Mesodermal cell (in vitro differentiated cells): ENCODE measurements around the gene MACROD2.

Source experiments
- H3K27ac ChIP-seq: 2 replicates; pipeline ENCODE4 v1.7.0; 2013; ENCODE audit warnings: mild to moderate bottlenecking, low read depth, low read length, moderate library complexity; ENCODE audit not compliant: severe bottlenecking
- H3K36me3 ChIP-seq: 2 replicates; pipeline ENCODE4 v1.7.1; 2013; ENCODE audit warnings: mild to moderate bottlenecking, low read length, moderate library complexity; ENCODE audit not compliant: control insufficient read depth, insufficient read depth
- H3K4me1 ChIP-seq: one replicate; pipeline ENCODE4 v1.7.1; 2013; ENCODE audit warnings: mild to moderate bottlenecking, low read length; ENCODE audit not compliant: insufficient read depth, control insufficient read depth, poor library complexity, severe bottlenecking
- H3K4me3 ChIP-seq: 2 replicates; pipeline ENCODE4 v1.7.0; 2013; ENCODE audit warnings: low read length, control low read depth, mild to moderate bottlenecking; ENCODE audit not compliant: insufficient read depth, poor library complexity, severe bottlenecking; ENCODE audit errors: extremely low read depth
- H3K9me3 ChIP-seq: 2 replicates; pipeline ENCODE4 v1.7.1; 2013; ENCODE audit warnings: mild to moderate bottlenecking, low read length, moderate library complexity; ENCODE audit not compliant: control insufficient read depth
- WGBS, 2 experiments: methylation state at CpG; one replicate each; pipeline ENCODE4 v1.1.5; 2013; ENCODE audit warnings: missing lambda C conversion rate in 2 of 2; ENCODE audit not compliant: insufficient coverage in 2 of 2; 5-methylcytosine and 5-hydroxymethylcytosine counted together

The MACROD2 gene

GRCh38 chr20:14569641-14570040, 574.3 kb downstream of the MACROD2 start:
- H3K27ac ChIP-seq, result no peak overlapping the region
- H3K4me3 ChIP-seq, result no peak overlapping the region
- WGBS, 2 experiments, result 100% methylated on average over 1 of the region's 2 CpGs

GRCh38 chr20:14570811-14571210, 575.5 kb downstream of the MACROD2 start:
- Histone ChIP-seq H3K27ac (no peak overlapping the region), H3K4me1 (no peaks in the 10 kb centered on the region), H3K4me3 (no peak overlapping the region), H3K36me3 (no peaks in the 10 kb centered on the region), H3K9me3 (peaks cover 2% of the 10 kb centered on the region)
- WGBS, 2 experiments, result 100% methylated on average over 1 of the region's 2 CpGs

More at GRCh38 chr20:14569641-14570040, 574.3 kb downstream of the MACROD2 start:
- peaks cover 5% of the 10 kb centered on the region for H3K9me3 ChIP-seq
- H3K36me3 ChIP-seq, result no peaks in the 10 kb centered on the region
- no peaks in the 10 kb centered on the region for H3K4me1 ChIP-seq

- no peak overlapping the region for H3K27ac ChIP-seq
- H3K4me3 ChIP-seq, result no peak overlapping the region
- no peaks in the 10 kb centered on the region for H3K9me3 ChIP-seq
- WGBS, 2 experiments, result 95 to 96% methylated on average over 2 to 3 of the region's 3 CpGs
- H3K36me3 ChIP-seq, result no peaks in the 10 kb centered on the region
- no peaks in the 10 kb centered on the region for H3K4me1 ChIP-seq
Measured at GRCh38 chr20:14573676-14574075, 578.4 kb downstream of the MACROD2 start.

- no peaks in the 10 kb centered on the region for H3K36me3 ChIP-seq
- 80 to 100% methylated on average over 1 of the region's 3 CpGs for WGBS, 2 experiments
- H3K9me3 ChIP-seq, result no peaks in the 10 kb centered on the region
- no peak overlapping the region for H3K27ac ChIP-seq
- H3K4me3 ChIP-seq, result no peak overlapping the region
- H3K4me1 ChIP-seq, result no peaks in the 10 kb centered on the region
Measured at GRCh38 chr20:14576196-14576877, 581.0 kb downstream of the MACROD2 start.

- H3K27ac ChIP-seq, result no peak overlapping the region
- WGBS, 2 experiments, result 94% methylated on average over 2 of the region's 4 CpGs; no CpG with 5 or more reads in 1 of the 2 experiments
- H3K9me3 ChIP-seq, result no peaks in the 10 kb centered on the region
- H3K36me3 ChIP-seq, result no peaks in the 10 kb centered on the region
- H3K4me3 ChIP-seq, result no peak overlapping the region
- peaks cover 5% of the 10 kb centered on the region for H3K4me1 ChIP-seq
Measured at GRCh38 chr20:14580418-14581074, 585.2 kb downstream of the MACROD2 start.

- Histone ChIP-seq H3K4me1 (peaks cover 5% of the 10 kb centered on the region), H3K9me3 (no peaks in the 10 kb centered on the region), H3K36me3 (no peaks in the 10 kb centered on the region), H3K4me3 (no peak overlapping the region), H3K27ac (no peak overlapping the region)
- WGBS, 2 experiments, result 82 to 95% methylated on average over 2 of the region's 3 CpGs
Measured at GRCh38 chr20:14581731-14582130, 586.4 kb downstream of the MACROD2 start.

- Histone ChIP-seq H3K4me1 (peaks cover 5% of the 10 kb centered on the region), H3K27ac (no peak overlapping the region), H3K9me3 (no peaks in the 10 kb centered on the region), H3K4me3 (no peak overlapping the region), H3K36me3 (no peaks in the 10 kb centered on the region)
- 80 to 92% methylated on average over 2 of the region's 3 CpGs for WGBS, 2 experiments
Measured at GRCh38 chr20:14582855-14583254, 587.5 kb downstream of the MACROD2 start.

GRCh38 chr20:14583413-14583812, 588.1 kb downstream of the MACROD2 start:
- no CpG with 5 or more reads among the region's 1 CpG for WGBS, 2 experiments
- no peak overlapping the region for H3K27ac ChIP-seq
- no peaks in the 10 kb centered on the region for H3K36me3 ChIP-seq
- no peak overlapping the region for H3K4me3 ChIP-seq
- peaks cover 5% of the 10 kb centered on the region for H3K4me1 ChIP-seq
- no peaks in the 10 kb centered on the region for H3K9me3 ChIP-seq

GRCh38 chr20:14589383-14589782, 594.1 kb downstream of the MACROD2 start:
- Histone ChIP-seq H3K4me3 (no peak overlapping the region), H3K36me3 (no peaks in the 10 kb centered on the region), H3K9me3 (no peaks in the 10 kb centered on the region), H3K4me1 (no peaks in the 10 kb centered on the region), H3K27ac (no peak overlapping the region)
- WGBS, 2 experiments, result no CpG with 5 or more reads among the region's 2 CpGs

- no peaks in the 10 kb centered on the region for H3K36me3 ChIP-seq
- H3K9me3 ChIP-seq, result no peaks in the 10 kb centered on the region
- no peak overlapping the region for H3K4me3 ChIP-seq
- H3K4me1 ChIP-seq, result no peaks in the 10 kb centered on the region
- WGBS, 2 experiments, result 95 to 100% methylated on average over 4 to 8 of the region's 8 CpGs
- no peak overlapping the region for H3K27ac ChIP-seq
Measured at GRCh38 chr20:14595051-14595450, 599.7 kb downstream of the MACROD2 start.

- H3K36me3 ChIP-seq, result no peaks in the 10 kb centered on the region
- no peak overlapping the region for H3K4me3 ChIP-seq
- H3K9me3 ChIP-seq, result no peaks in the 10 kb centered on the region
- no peaks in the 10 kb centered on the region for H3K4me1 ChIP-seq
- H3K27ac ChIP-seq, result no peak overlapping the region
Measured at GRCh38 chr20:14597206-14597715, 601.9 kb downstream of the MACROD2 start.
